GM21576 (cell line): ENCODE data around the gene PDE6D.

Experiments
- ATAC-seq: cut with Tn5 transposase; IDR thresholded peaks from one replicate; pipeline ENCODE4 v1.9.1; 2021; ENCODE audit warnings: mild to moderate bottlenecking, moderate library complexity; ENCODE audit not compliant: unreplicated experiment

Gene PDE6D

DNA sequence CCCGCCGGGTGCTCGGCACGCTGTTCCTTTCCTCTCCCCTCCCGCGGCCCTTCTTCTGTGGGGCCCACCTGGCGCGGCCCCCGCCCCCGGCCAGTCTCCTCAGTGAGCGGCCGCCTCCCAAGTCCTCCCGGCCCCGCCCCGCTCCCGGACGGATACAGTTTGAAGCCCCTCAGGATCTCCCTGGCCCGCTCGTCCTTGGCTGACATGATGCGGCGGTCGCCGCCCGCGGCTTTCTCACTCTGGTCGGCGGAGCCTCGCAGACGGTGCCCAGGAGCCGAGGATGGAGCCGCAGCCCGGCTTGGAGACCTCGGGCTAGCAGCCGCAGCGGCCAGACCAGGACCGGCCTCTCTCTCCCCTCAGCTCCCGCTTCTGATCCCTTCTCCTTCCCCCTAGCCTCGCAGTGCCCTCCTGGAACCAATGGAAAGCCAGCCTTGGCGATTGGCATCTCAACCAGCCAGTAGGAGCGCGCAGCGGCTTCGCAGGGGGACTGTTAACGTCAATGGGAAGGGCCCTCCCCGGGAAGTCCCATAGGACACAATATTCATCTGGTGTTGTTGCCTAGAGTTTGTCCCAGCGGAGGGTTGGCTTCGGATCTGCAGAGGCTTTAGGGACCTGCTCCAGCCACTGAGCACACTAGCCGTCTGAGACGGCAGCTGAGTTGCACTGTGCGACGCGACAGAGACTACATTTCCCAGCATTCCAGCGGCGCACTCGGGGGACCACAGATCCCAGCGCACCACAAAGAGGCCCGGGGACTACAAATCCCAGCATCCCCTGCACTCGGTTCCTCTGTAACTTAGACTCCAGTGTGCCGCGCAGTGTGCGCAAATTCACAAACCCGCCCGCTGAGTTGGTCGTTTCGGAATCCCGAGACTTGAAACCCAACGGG is at the start of gene PDE6D:
Gene PDE6D, minus strand, starts transcription at position 374 of the 889 bp plus-strand sequence. Its CDS starts 168 bp downstream, at position 206.
- ATAC-seq, result peak; percentile 92

DNA sequence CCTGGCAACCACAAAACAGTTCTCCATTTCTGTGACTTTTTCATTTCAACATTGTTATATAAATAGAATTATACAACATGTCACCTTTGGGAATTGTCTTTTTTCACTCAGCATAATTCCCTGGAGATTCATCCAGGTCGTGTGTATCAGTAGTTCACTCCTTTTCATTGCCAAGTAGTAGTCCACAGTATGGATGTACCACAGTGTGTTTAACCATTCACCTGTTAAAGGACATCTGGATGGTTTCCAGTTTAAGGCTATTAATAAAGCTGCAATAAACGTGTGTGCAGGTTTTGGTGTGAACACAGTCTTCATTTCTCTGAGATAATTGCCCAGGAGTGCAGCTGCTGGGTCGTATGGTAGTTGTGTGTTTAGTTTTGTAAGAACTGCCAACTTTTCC is 40.8 kb upstream of the PDE6D start:
- ATAC-seq, result no peak

DNA sequence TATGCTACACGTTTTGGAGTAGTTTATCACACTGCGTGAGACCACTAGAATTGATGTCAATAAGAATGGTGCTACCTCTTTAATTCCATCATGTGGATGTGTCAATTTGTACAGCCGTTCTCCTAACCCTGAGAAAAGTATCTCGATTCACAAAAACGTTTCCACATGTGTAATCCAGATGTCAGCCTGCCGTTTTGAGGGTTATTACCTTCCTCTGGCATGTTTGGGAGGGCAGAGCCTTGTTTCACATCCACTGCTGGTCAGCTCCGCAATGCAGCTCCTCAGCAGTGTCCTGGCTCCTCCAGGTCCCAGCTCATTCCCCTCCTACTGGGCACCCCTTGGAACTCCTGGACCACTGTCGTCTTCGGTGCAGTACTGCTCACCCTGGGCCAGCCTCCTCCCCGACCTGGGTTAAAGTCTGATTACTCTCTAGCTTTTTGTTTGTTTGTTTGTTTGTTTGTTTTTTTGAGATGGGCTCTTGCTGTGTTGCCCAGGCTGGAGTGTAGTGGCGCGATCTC is 39.8 kb upstream of the PDE6D start:
- no peak for ATAC-seq

DNA sequence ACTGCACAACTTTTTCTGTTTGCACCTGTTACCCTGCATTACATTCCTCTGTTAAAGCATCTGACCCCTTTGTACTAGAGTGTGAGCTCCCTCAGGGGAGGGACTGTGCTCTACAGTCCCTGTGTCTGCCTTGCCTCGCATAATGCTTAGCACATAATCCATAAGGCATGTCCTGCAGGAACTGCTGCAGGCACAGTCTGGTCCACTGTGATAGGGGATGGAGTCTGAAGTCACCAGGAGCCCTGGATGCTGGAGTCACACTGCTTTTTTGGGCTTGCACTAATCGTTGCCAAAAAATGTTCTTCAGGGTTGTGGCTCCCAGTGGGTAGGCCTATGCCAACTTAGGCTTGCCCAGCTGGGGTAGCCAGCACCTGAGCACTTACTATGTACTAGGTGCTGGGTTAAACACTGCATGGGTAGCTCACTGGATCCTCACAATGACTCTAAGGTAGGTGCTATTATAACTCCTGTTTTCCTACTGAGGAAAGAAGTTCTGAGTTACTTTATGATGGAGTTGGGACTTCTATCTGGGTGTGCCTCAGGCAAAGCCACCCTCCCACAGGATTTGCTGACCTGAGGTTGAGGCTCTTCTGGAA is 38.5 kb upstream of the PDE6D start:
- no peak for ATAC-seq

DNA sequence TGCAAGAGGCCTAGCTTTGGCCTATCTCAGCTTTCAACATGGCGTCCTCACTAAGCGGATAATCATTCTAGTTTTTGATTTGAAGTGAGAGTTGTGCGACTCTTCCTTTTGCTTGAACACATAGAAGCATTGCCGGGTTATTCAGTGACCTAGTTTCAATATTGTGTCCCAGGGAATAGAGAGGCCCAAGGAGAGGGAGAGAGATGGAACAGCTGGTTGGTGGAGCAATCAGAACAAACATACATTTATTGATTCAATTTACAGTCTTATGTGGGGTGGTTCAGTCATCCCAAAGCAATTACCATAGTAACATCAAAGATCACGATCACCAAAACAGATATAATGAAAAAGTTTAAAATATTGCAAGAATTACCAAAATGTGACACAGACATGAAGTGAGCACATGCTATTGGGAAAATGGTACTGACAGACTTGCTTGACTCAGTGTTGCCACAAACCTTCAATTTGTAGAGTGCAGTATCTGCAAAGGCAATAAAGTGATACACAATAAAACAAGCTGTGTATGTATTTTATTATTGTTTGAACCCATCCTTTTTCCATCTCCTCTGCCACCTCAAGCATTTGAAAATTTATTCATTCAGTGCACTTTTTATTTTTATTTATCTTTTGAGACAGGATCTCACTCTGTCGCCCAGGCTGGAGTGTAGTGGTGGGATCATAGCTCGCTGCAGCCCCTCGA is 35.4 kb upstream of the PDE6D start:
- no peak for ATAC-seq

DNA sequence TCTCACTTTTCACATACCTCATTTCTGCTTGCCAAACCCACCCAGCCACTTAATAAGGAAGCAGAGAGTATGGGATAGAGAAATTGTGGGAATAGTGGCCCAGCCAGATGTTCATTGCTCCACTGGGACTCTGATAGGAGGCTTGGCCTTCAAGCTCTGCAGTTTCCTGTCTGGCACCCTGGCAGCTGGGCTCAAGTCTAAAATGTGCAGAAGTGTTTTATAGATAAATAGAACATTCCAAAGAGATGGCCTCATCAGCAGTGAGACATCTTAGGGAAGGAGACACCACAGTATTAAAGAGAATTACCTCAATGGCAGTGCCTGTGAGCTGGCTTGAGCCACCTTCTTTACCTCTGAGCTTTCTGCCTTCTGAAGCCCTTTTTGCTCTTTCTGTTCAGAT is 29.8 kb upstream of the PDE6D start:
- ATAC-seq, result no peak

DNA sequence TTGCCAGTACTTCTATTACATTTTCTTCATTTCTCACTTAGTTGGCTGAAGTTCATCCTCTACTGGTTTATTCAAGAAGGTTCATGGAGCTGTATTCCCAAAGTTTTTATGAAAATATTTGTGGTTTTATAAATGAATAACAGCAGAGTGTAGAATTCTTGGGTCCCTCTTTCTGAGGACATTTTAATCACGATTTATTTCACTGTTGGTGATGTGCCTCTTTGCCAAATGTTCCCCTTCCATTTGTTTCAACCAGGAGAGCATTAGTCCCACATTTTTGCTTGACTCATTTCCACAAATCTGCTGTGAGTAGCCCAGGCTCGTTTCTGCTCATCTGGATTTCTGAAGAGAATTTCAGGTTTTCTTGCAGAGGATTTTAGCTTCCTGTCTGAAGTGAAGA is 25.9 kb upstream of the PDE6D start:
- no peak for ATAC-seq

DNA sequence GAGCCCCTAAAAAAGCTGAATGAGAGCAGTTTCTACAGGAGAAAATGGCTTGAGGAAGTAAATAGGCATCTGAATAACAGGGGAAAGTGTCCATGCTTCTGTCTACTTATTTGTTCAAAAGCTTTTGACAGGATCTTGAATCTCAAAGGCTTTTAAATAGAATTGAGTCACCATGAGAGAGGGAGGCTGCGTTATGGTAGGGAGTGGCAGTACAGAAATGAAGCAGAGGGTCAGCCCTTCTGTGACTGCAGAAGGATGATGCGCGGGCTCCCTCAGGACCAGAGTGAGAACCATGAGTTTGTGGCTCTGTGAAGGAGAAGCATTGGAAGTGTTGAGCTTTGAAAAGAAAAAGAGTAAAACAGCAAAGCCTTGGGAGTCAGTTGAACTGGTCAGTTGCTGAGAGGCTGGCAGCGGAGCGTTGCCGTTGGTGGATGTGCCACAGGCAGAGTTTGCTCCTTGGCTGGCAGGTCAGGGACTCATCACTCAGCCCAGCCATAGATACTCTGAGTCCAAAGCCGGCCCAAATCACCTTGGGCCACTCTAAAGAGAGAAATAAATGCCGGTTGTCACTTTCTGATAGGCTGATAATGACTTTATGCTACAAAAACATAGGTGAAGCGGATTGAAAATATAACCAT is 22.5 kb upstream of the PDE6D start:
- no peak for ATAC-seq

DNA sequence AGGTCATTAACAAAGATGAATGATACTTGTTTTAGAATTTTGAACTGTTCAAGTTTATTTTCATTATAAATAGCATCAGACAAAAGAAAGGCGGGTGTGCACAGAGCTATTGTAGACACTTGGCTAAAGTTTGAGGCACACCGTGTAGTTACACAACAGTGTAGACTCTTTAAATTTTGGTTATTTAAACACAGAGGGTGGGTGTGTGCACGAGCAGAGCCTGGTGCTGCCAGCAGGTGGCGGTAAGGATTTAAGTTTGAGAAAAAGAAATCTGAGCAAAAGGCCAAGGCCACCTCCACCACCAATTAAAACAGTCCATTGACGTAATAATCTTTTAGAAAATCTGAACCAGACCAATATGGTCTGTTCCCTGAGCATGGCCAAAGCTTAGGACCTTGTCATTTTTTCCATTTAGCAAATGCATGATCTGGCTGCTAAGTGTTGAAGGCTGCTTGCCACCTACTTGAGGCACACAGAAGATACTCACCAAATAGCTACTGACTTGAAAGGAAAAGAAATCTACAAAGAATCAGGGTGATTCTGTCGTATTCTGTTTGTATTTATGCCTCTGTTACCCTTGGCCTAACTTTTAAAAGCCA is 19.5 kb upstream of the PDE6D start:
- ATAC-seq, result no peak

DNA sequence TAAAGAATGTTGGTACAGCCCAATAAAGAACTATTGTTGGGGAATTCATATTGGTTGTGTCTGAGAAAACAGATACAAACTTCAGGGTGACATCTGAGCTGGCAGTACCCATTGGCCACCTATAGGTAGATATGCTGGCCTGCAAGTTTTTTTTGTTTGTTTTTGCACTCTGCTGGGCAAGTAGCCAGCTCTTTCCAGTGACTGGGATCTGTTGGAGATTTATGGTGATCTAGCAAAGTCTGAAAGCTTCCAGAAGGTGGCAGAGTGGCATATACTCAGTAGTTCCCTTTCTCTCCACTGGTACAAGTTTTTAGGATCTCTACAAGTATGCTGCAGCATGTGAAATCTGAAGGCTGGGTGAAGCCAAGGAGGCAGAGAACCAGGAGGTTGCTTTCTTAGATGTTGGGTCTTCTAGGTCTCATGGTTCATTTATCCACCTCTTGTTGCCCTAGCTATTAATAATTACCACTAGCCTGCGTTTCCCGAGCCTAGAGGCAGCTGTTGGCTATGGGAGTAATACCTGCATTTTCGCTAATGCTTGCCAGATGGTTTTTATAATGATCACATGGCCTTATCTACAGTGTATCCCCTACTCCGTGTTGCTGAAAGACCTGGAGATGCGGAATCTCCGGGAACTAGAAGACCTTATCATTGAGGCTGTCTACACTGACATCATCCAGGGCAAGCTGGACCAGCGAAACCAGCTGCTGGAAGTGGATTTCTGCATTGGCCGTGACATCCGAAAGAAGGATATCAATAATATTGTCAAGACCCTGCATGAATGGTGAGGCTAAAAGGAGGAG is 14.6 kb upstream of the PDE6D start:
- ATAC-seq, result no peak

DNA sequence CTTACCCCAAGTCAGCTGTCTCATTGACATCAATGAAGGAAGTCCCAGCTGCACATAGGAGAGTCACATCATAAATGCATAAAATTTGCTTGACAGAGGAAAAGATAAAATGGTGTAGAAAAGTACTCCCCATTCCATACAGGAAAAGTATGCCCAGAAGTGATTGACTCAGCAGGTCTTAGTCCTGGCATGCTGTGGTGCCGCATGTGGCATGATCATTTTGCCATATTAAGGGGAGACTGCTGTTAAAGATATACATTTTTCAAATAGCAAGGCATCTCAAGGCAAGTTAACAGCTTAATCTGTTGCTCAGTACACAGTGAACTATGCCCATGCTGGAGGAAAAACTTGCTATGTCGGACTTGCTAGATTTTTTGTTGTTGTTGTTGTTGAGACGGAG is 13.3 kb upstream of the PDE6D start:
- ATAC-seq, result no peak

DNA sequence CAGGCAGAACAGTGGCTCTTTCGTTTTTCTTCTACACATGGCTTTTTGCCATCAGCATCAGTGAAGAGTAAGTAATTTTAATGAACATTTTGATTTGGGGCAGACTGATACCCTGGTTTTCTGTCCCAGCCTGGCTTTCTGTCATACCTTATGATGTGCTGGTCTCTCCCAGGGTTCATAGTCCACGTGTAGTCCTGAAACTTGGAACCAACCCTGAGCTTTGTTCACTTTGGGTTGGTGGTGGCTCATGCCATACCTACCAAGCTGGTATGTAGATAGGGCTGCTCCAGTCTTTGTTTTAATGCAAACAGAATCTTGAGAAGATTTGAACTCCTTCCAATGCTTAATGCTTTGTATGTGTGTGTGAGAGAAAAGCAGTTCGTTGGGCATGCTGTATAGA is 10.0 kb upstream of the PDE6D start:
- ATAC-seq, result no peak

DNA sequence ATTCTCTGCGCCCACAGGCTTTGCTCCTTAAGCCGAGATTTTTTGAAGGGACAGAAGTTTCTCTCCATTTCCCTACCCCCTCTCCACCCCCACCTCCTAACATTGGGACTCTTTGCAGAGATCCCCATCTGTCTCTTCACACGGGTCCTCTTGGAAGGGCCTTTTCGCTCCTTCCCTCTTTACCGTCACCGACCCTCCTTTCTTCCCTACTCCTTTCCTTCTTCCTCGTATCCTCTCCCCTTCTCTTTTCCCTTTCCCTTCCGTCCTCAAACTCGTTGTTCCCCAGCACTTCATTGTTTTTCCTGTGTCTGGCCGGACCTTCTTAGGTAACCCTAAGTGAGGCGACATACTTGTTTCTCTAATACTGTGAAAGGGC is 5.8 kb upstream of the PDE6D start:
- no peak for ATAC-seq

DNA sequence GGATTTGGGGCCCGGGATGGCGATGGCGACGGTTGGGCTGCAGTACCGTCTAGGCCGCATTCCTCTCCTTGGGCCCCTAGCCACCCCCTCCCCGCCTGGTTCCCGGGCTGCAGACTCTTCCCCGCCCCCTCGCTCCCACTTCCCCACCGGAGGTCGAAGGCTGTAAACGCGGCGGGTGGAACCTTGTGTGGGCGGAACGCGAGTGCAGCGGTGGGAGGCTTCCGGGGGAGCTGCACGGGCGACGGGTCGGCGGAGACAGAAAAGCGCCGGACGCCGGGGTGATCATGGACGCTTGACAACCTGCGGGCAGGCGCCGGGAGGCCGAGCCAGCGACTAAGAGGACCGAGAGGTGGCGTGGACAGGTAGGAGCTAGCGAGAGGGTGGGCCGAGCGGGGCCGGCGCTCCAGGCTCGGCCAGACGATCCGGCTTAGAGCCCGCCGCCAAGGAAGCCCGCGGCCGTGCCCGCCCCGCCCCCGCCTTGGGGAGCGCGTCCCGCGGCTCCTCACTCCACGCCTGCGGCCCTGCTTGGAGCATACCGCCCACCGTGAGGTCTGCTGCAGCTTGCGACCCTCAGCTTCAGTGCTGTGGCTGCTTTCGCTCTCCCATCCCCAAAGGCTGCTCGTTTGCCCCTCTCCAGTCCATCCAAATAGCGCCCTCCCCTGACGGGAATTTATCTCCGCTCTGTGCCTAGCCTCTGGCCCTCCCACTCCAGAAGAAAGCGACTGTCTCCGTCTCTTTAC is 5.3 kb upstream of the PDE6D start, which contains the start of gene COPS7B:
Gene COPS7B, plus strand, starts transcription at position 269 of the 740 bp plus-strand sequence. CDS start 2,126 bp downstream, outside the sequence.
- ATAC-seq, result peak; percentile 64

DNA sequence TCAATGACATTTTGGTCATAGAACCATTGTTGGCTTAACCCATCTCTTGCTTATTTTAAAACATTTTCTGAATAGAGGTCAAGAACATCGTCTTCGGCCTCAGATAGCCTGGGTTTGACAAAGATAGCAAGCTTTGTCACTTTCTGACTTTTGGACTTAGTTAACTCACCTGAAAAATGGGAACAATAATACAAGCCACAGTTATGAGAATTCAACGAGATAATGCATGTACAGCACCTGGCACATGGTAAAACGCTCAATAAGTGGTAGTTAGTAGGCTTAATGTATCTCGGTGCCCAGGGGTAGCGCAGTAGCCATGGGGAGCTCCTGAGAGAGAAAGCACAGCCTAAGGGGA is 4.7 kb upstream of the PDE6D start:
- no peak for ATAC-seq

DNA sequence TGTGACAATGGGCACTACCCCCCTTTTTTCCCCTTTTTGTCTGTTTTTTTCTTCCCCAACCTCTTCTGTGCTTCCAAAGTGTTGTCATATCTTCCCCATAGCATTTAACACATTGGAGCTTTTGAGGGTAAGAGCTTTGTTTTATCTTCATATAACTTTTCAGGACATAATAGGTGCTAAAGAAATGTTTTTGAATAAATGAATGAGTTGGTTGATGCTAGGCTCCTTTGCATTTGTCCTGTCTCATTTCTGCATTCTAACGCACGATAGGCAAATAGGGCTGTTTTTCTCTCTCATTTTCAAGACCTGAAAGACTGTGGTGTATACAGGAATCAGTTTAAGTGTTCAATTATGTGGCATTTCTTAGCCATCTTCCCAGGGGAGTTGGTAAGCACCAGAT is 4.3 kb upstream of the PDE6D start:
- ATAC-seq, result no peak

DNA sequence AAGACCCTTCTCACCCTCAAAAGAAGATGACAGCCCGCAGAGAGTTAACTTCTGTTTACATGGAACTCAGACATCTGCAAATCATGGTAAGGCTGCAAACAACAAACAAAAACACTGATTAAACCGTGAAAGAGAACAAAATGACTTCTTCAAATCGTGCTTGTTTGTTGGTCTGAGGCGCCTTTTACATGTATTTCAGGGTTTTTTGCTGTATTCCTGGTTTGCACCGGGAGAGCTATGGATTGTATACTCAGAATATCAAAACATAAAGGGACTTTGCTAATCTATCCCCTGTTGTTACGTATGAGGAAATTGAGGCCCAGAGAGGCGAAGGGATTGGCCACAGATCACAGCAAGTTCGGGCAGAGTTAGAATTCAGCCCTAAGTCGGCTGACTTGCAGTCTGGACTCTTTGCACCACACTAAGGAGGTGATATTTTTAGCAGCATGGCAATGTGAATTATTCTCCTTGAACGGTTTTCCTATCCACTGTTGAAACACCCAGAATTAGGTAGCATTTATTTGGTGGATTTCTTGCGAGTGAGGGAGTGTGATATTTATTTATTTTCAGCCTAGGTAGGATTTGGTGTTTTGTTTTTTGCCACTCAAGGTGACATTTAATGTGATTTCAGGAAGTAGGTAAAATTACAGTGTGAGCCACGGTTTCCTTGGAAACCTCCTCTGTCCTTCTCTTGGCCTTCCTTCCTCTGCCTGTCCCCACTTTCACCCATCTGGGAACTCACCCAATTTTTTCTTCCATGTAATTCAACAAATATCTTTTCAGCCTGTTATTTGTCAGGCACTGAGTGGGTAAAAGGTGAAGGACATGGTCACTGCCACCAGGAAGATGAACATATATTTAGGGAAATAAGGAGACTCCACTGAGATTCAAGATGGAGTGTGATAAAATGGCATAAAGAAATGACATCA is 980 bp upstream of the PDE6D start:
- no peak for ATAC-seq
